Activated CD4-positive, alpha-beta T cell treated with anti-CD3 and anti-CD28 coated beads, Interleukin-2, amount 50 U/mL, for 16 hours (primary cell): ENCODE results near the gene RPS6KA1.
A peak's percentile ranks its signal among the peaks of the same experiment; 100 is the strongest.

Source experiments
- DNase-seq: peaks from one replicate; pipeline ENCODE4 v3.0.0-alpha.2; 2020

RPS6KA1 gene

DNA sequence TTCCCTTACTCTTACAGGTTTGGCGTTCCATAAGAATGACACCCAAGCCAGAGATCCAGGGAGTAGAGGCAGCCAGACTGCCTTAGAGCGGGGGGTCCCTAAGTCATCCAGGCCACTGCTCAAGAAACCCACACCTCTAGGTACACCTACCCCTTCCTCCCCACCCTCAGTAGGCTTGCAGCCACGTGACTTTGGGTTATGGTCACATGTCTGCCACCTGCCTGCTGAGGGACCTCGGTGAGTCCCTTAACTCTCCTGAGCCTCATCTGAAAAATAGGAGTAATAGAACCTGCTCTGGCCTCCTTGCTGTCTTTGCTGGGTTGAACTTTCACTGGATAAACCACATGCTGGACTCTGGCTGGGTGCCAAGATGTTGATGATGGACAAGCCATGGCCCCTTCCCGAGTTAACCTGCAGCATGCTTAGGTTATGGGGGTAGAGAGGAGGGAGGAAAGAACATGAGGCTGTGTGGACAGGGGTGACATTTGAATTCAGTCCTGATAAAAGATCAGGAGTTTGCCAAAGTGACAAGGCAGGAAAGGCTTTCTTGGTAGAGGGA lies 4.5 kb downstream of the RPS6KA1 start:
- DNase-seq = no peak

- no peak for DNase-seq
Observed at GRCh38 chr1:26535201-26535600, 5.6 kb downstream of the RPS6KA1 start.

DNA sequence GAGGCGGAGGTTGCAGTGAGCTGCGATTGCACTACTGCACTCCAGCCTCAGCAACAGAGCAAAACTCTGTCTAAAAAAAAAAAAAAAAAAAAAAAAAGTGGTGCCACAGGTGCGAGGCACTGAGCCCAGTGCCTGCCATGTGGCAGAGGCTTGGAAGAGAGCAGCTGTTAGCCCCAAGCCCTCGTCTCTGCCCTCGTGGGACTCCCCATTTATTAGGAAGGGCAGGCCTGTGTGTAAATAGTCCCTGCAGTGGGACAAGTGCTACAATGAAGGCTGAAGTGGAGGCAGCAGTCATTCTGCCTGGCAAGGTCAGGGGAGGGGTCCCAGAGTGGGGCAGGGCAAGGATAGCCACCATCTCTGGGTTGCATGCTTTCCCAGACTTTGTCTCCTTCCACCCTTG lies 6.5 kb downstream of the RPS6KA1 start:
- no peak for DNase-seq

GRCh38 chr1:26536521-26536920 lies 7.0 kb downstream of the RPS6KA1 start:
- no peak for DNase-seq

- DNase-seq = no peak
Observed at GRCh38 chr1:26537951-26538352, 8.4 kb downstream of the RPS6KA1 start.

DNA sequence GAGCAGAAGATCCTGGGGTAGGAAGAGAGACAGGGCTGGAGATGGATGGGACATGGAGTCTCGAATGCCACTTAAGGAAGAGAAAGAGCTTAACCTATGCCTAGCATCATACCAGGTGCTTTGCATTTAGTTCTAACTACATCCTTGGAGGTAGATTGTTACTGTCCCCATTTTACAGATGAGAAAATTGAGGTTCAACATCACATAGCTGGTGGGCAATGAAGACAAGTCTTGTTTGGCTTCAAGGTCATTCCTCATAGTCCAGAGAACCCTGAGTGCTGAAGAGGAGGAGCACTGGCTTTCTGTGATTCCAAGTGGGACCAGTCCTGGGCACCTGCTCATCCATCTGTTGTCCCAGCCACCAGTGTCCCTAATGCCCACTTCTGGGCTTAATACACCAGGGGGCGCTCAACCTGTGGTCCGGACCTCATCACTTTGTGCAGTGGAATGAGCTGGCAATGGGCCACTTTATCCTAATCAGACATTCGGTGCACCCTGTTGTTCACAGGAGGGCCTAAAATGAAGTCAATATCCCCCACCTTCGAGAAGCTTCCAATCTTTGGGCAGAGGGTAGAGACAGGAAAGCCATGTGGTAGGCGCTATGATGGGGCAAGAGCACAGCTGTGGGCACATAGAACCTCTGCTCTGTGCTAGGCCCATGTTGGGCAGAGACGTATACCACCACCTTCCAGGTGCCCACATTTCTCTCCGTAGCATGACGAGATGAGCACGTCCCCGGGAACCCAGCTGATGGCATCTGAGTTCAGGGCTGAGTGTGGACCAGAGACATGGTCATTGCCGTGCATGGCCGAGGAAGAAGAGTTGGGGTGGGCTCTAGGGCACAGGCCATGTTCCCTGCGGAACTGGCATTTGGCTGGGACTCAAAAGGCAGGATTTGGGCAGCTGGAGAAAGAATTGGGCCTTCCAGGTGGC lies 9.2 kb downstream of the RPS6KA1 start:
- peak; percentile 74 for DNase-seq

DNA sequence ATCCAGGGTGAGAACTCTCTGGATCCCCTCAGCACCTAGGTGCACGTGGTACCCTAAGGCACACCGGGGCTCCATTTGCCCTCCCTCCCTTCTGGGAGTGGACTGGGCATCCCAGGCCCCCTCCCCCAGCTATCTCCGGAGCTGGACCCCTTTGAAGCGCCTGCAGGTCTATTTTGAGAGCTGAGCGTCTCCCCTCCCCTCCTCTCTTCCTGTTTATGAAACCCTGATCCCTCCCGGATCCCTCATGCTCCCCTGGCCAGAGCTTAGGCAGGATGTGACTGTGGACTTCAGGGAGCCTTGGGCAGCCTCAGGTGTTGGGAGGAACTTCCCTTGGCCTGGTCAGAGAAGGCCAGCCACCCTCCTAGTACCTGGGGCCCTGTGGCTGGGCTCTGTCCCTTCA lies 10.2 kb downstream of the RPS6KA1 start:
- no peak for DNase-seq

- peak; percentile 60 for DNase-seq
Observed at GRCh38 chr1:26540351-26540750, 10.8 kb downstream of the RPS6KA1 start.

DNA sequence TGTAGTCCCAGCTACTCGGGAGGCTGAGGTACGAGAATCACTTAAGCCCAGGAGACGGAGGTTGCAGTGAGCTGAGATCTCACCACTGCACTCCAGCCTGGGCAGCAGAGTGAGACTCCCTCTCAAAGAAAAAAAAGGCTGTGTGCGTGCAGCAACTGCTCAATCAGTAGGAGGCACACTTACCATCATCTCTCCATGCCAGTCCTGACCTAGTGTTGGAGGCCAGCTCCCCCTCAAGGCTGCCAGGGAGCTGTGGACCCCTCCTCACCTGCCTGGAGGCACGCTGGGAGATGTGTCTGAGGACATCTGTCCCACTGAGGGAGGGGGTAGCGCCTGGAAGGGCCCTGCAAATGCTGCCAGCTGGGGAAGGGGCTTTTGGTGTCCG lies 11.9 kb downstream of the RPS6KA1 start:
- no peak for DNase-seq

DNA sequence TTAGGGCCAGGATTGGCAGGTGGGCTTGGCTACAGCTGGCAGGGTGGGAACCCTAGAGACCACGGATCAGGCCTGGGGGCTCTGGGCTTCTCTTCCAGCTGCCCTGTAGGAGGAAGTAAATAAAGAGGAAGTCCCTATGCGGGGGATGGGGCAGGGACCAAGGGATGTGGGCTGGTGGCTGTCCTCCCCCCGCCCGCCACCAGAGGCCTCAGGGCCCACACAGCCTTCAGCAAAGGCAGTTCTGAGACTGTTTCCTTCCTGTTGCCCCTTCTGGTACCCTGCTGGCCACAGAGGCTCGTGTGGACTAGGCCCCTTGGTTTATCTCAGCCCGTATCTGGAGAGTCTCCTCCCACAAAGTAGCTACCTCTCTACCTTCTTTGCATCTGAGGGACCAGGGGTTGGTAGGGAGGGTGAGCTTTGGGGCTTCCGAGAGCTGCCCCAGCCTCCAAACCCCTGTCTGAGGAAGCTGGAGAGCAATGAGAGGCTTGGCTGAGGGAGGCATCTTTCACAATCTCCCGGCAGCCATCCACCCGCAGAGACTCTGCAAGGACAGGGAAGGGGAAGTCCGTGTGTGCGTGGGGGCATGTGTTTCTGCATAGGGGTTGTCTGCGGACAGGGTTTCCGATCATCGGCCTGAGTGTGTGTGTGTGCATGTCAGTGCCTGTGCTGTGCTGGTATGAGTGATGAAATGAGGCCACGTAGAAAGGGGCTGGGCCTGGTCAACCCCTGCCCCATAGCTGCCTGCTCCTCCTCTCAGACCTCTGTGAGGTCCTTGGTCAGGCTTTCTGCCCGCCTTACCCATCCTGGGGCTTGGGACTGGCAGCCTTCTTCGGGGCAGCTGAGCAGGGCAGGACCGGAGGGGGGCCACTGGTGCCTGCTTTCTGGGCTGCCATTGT lies 12.5 kb downstream of the RPS6KA1 start:
- DNase-seq = peak; percentile 91

DNA sequence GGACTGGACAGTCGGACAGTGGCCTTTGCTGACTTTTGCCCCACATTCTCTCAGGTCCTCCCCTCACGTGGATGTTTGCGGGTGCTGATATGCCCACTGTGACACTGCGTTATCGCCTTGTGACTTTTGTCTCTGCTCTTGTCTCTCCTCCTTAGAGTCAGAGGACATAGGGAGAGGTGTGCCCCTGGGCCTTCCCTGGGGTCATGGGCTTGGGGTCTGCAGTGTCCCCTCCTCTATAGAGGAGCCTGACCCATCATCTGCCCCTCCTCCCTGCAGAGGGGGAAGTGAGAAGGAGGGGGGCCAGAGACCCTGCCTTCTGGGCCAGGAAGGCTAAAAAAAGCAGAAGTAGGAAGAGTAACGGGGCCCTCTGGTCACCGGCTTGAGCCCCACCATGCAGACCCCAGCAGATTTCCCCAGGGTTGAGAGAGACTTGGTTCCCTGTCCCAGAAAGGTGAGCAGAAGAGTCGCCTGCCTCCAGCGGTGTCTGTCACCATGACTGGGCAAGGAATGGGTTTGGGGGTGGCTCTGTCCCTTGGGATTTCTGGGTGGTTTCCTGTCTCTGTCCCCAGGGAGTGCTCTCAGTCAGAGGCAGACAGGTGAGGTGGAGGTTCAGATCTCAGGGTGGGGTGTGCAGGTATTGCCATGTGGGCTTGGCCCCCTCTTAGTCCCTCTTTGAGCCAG lies 13.3 kb downstream of the RPS6KA1 start:
- no peak for DNase-seq

DNA sequence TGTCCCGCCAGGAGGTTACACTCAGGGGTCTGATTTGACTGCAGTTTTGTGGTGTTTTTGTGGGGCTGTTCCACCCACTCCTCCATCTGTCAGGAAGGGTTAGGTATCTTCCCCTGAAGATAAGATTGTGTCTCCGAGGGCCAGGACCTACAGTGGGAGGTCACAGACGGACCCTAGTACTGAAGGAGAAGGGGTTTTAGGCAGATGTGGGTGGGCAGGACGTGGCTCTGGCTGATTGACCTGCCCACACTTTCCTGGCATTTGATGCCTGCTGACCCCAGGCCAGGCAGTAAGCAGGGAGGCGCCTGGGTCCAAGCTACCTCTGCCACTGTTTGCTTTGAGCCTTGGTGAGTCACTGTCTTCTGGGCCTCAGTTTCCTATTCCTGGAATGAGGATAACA lies 13.9 kb downstream of the RPS6KA1 start:
- no peak for DNase-seq

DNA sequence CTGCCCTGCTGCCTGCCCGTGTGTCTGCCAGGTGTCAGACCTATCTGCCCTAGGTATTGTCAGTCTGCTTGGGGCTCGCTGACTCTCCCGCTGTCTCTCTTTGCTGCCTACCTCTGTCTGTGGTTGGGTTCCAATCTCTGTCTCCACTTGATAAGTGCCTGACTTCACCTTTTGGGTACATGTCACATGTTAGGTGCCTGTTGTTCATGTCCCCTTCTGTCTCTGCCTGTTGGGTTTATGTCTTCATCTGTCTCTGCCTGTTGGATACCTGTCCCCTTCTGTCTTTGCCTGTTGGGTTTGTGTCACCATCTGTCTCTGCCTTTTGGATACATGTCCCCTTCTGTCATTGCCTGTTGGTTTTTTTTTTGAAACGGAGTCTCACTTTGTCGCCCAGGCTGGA lies 14.6 kb downstream of the RPS6KA1 start:
- DNase-seq = no peak

GRCh38 chr1:26545969-26546323 lies 16.4 kb downstream of the RPS6KA1 start:
- DNase-seq = no peak

- no peak for DNase-seq
Observed at GRCh38 chr1:26546375-26546774, 16.8 kb downstream of the RPS6KA1 start.

DNA sequence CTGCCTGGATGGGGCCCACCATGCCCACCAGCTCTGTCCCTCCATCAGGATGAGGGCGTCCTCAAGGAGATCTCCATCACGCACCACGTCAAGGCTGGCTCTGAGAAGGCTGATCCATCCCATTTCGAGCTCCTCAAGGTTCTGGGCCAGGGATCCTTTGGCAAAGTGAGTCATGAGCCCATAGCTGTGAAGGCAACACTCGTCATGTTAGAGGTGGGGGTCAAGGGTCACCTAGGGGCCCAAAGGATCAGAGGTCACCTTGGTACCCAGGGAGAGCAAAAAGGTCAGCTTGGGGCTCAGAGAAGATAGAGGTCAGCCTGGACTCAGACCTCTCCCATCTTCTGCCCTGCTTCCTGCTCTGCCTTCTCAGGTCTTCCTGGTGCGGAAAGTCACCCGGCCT lies 17.3 kb downstream of the RPS6KA1 start:
- DNase-seq = no peak

- no peak for DNase-seq
Observed at GRCh38 chr1:26548841-26549240, 19.3 kb downstream of the RPS6KA1 start.

- DNase-seq = no peak
Observed at GRCh38 chr1:26550946-26551345, 21.4 kb downstream of the RPS6KA1 start.

GRCh38 chr1:26552720-26553119 lies 23.2 kb downstream of the RPS6KA1 start:
- no peak for DNase-seq

GRCh38 chr1:26553942-26554682 lies 24.6 kb downstream of the RPS6KA1 start:
- DNase-seq = no peak

DNA sequence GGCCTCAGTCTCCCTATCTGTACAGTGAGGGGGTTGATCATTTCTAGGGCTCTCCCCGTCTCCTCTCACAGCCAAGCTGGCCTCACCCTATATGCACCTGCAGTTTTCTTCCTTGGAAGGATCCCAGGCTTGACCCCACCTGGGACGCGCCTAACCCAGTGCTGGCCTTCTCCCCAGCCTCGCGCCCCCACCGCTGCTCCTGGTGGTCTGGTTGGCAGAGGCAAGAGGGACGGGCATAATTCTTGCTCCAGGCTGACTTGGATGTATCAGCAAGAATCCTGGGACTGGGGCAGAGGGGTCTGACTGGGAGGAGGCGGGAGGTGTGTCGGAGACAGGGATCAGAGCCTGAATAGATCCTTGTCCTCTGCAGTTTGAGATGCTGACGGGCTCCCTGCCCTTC lies 25.2 kb downstream of the RPS6KA1 start:
- no peak for DNase-seq

DNA sequence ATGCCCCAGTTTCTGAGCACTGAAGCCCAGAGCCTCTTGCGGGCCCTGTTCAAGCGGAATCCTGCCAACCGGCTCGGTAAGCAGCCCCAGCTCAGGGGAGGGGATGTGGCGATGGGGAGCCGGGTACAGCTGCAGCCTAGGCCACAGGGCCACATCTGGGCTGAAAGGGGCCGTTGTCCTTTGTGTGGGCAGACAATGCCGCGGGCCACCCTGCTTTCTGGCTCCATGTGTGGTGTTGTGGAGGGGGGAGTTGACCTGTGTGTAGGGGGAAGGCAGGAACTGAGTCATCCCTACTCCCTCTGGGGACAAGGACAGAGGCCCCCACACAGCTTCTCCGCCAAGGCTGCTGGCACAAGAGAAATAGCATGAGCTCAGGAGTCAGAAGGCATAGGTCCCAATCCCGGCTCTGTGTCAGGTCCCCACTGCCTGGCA lies 26.0 kb downstream of the RPS6KA1 start:
- DNase-seq = no peak
